RWPE1 (cell line): ENCODE measurements around the gene DTWD2.
"Not testable (repeated sequence)": the region's sequence is repeated elsewhere in the genome, so short reads cannot be mapped to it uniquely, and the experiment has no call there.

Experiments
- CTCF ChIA-PET: fragments of 350-600 bp; sonication (Branson Sonifier 250); formaldehyde crosslinking; extraction: SDS; loops from one replicate; lab custom pipeline; 2021; lab: Yijun Ruan, JAX
- POLR2A ChIA-PET: fragments of 400-600 bp; formaldehyde crosslinking; extraction: SDS; loops from one replicate; lab custom pipeline; 2020; ENCODE audit warnings: antibody characterized with exemption; ENCODE audit not compliant: low non-redundant PET; lab: Yijun Ruan, JAX
- DNase-seq: peaks from one replicate; pipeline ENCODE4 v3.0.0; 2012; ENCODE audit warnings: low spot score
- H3K27ac ChIP-seq: fragments of 450-650 bp; 2 replicates; pipeline ENCODE4 v1.5.1; 2017
- CTCF ChIP-seq: fragments of 450-650 bp; conservative IDR thresholded peaks from 2 replicates; pipeline ENCODE4 v1.5.1; 2017; ENCODE audit warnings: low read depth, mild to moderate bottlenecking

DTWD2 gene

GRCh38 chr5:118968406-118968911 lies 19.9 kb downstream of the DTWD2 start:
- no peak for TF ChIP-seq CTCF
- no peak for DNase-seq
- POLR2A ChIA-PET = no interaction called here
- CTCF ChIA-PET = no interaction called here
- H3K27ac ChIP-seq = no peak overlapping the region

- DNase-seq = no peak
- CTCF ChIA-PET = interaction anchor here (0.6 kb wide), 1 partner anchor 1372 kb away, joined by 3 read pairs; no protein-coding TSS in a partner anchor
- no peak for TF ChIP-seq CTCF
- POLR2A ChIA-PET = no interaction called here
- H3K27ac ChIP-seq = no peak overlapping the region
These were observed 21.3 kb downstream of the DTWD2 start for GRCh38 chr5:118967059-118967508.

- ChIA-PET POLR2A (no interaction called here), CTCF (no interaction called here)
- H3K27ac ChIP-seq = no peak overlapping the region
- no peak for TF ChIP-seq CTCF
- DNase-seq = no peak
These were observed 22.5 kb downstream of the DTWD2 start for GRCh38 chr5:118965890-118966289.

- DNase-seq, CTCF ChIA-PET, H3K27ac ChIP-seq, POLR2A ChIA-PET: not testable (repeated sequence)
These were observed 23.4 kb downstream of the DTWD2 start for GRCh38 chr5:118964970-118965369.

- H3K27ac ChIP-seq, POLR2A ChIA-PET, DNase-seq, CTCF ChIA-PET: not testable (repeated sequence)
These were observed 24.0 kb downstream of the DTWD2 start for GRCh38 chr5:118964388-118964787.

- TF ChIP-seq CTCF = no peak
- ChIA-PET POLR2A (no interaction called here), CTCF (interaction anchor here (1.8 kb wide), 1 partner anchor 25 kb away, joined by 5 read pairs; the partner anchor contains the start of gene DTWD2)
- no peak overlapping the region for H3K27ac ChIP-seq
- DNase-seq = no peak
These were observed 25.2 kb downstream of the DTWD2 start for GRCh38 chr5:118963169-118963568.

GRCh38 chr5:118960557-118960956 lies 27.8 kb downstream of the DTWD2 start:
- POLR2A ChIA-PET = no interaction called here
- no peak for DNase-seq
- no peak overlapping the region for H3K27ac ChIP-seq
- no peak for TF ChIP-seq CTCF
- CTCF ChIA-PET = interaction anchor here (0.6 kb wide), 1 partner anchor 28 kb away, joined by 3 read pairs; no protein-coding TSS in a partner anchor
